Measurements from ENCODE around the gene KCNG3.

The KCNG3 gene

GRCh38 chr2:42449163-42450087 lies 44.4 kb downstream of the KCNG3 start:
- Histone ChIP-seq H4K8ac (ENCODE audit: low read length) (no peak overlapping the region), H2BK5ac (ENCODE audit: low read depth, low read length, poor library complexity, severe bottlenecking) (no peak overlapping the region), H4K91ac (ENCODE audit: low read length) (no peak overlapping the region), H2AFZ (ENCODE audit: low read depth, low read length) (no peak overlapping the region), H3K27me3 (ENCODE audit: control insufficient read depth in 1 of 2, insufficient read depth in 1 of 2, low read length in 2 of 2) (no peaks in the 10 kb centered on the region), H3K23ac (ENCODE audit: low read length in 2 of 2) (no peak overlapping the region), H3K36me3 (ENCODE audit: control insufficient read depth in 1 of 2, insufficient read depth in 2 of 2, low read depth in 1 of 2, low read length in 2 of 2) (no peaks in the 10 kb centered on the region), H3K9me3 (ENCODE audit: control insufficient read depth, low read length) (no peaks in the 10 kb centered on the region), H2BK120ac (ENCODE audit: low read depth, low read length) (no peak overlapping the region), H3K4me3 (ENCODE audit: insufficient read depth in 1 of 2, low read depth in 1 of 2, low read length in 2 of 2) (no peak overlapping the region), H3K4me2 (ENCODE audit: low read length, poor library complexity, severe bottlenecking) (no peak overlapping the region), H3K4ac (ENCODE audit: low read depth in 1 of 2, low read length in 2 of 2) (no peak overlapping the region), H3K4me1 (ENCODE audit: control insufficient read depth, insufficient read depth, low read depth, low read length) (no peaks in the 10 kb centered on the region), H3K27ac (ENCODE audit: low read length, poor library complexity, severe bottlenecking) (no peak overlapping the region), H3K79me1 (replicated peaks; ENCODE audit: low read length, poor library complexity, severe bottlenecking) (no peaks in the 10 kb centered on the region), H3K14ac (ENCODE audit: low read length in 2 of 2) (no peak overlapping the region), H3K9ac (ENCODE audit: low read length) (no peak overlapping the region), H2BK12ac (ENCODE audit: low read length in 2 of 2) (no peak overlapping the region), H3K18ac (ENCODE audit: low read depth in 1 of 2, low read length in 2 of 2) (no peak overlapping the region), H2AK5ac (ENCODE audit: low read length, severe bottlenecking) (no peak overlapping the region), H2BK15ac (ENCODE audit: low read depth, poor library complexity, severe bottlenecking) (no peak overlapping the region)
- WGBS = 90% methylated on average over 6 of the region's 8 CpGs
- DNase-seq = no peak

- no peak overlapping the region for H2AK5ac ChIP-seq (ENCODE audit: low read length, severe bottlenecking)
- no peak overlapping the region for H2BK15ac ChIP-seq (ENCODE audit: low read depth, poor library complexity, severe bottlenecking)
- no peak overlapping the region for H2AFZ ChIP-seq (ENCODE audit: low read depth, low read length)
- WGBS = 100% methylated on average over 1 of the region's 2 CpGs
- H4K8ac ChIP-seq (ENCODE audit: low read length) = no peak overlapping the region
- H3K9me3 ChIP-seq (ENCODE audit: control insufficient read depth, low read length) = no peaks in the 10 kb centered on the region
- H3K27me3 ChIP-seq (ENCODE audit: control insufficient read depth in 1 of 2, insufficient read depth in 1 of 2, low read length in 2 of 2) = no peaks in the 10 kb centered on the region
- no peak overlapping the region for H4K91ac ChIP-seq (ENCODE audit: low read length)
- H3K36me3 ChIP-seq (ENCODE audit: control insufficient read depth in 1 of 2, insufficient read depth in 2 of 2, low read depth in 1 of 2, low read length in 2 of 2) = no peaks in the 10 kb centered on the region
- H2BK12ac ChIP-seq (ENCODE audit: low read length in 2 of 2) = no peak overlapping the region
- no peak overlapping the region for H3K9ac ChIP-seq (ENCODE audit: low read length)
- H2BK5ac ChIP-seq (ENCODE audit: low read depth, low read length, poor library complexity, severe bottlenecking) = no peak overlapping the region
- no peak overlapping the region for H3K4me2 ChIP-seq (ENCODE audit: low read length, poor library complexity, severe bottlenecking)
- H3K23ac ChIP-seq (ENCODE audit: low read length in 2 of 2) = no peak overlapping the region
- DNase-seq = no peak
- H3K4me3 ChIP-seq (ENCODE audit: insufficient read depth in 1 of 2, low read depth in 1 of 2, low read length in 2 of 2) = no peak overlapping the region
- no peak overlapping the region for H3K14ac ChIP-seq (ENCODE audit: low read length in 2 of 2)
- no peak overlapping the region for H3K18ac ChIP-seq (ENCODE audit: low read depth in 1 of 2, low read length in 2 of 2)
- H3K4ac ChIP-seq (ENCODE audit: low read depth in 1 of 2, low read length in 2 of 2) = no peak overlapping the region
- no peak overlapping the region for H2BK120ac ChIP-seq (ENCODE audit: low read depth, low read length)
- no peak overlapping the region for H3K27ac ChIP-seq (ENCODE audit: low read length, poor library complexity, severe bottlenecking)
- no peaks in the 10 kb centered on the region for H3K79me1 ChIP-seq (replicated peaks; ENCODE audit: low read length, poor library complexity, severe bottlenecking)
- no peaks in the 10 kb centered on the region for H3K4me1 ChIP-seq (ENCODE audit: control insufficient read depth, insufficient read depth, low read depth, low read length)
These were observed 45.6 kb downstream of the KCNG3 start for GRCh38 chr2:42448163-42448562.

GRCh38 chr2:42446503-42447271 lies 47.1 kb downstream of the KCNG3 start:
- Histone ChIP-seq H3K4ac (ENCODE audit: low read depth in 1 of 2, low read length in 2 of 2) (no peak overlapping the region), H3K9me3 (ENCODE audit: control insufficient read depth, low read length) (no peaks in the 10 kb centered on the region), H3K4me2 (ENCODE audit: low read length, poor library complexity, severe bottlenecking) (no peak overlapping the region), H3K23ac (ENCODE audit: low read length in 2 of 2) (no peak overlapping the region), H3K27ac (ENCODE audit: low read length, poor library complexity, severe bottlenecking) (no peak overlapping the region), H3K9ac (ENCODE audit: low read length) (no peak overlapping the region), H4K91ac (ENCODE audit: low read length) (no peak overlapping the region), H2BK120ac (ENCODE audit: low read depth, low read length) (no peak overlapping the region), H2BK15ac (ENCODE audit: low read depth, poor library complexity, severe bottlenecking) (no peak overlapping the region), H3K4me3 (ENCODE audit: insufficient read depth in 1 of 2, low read depth in 1 of 2, low read length in 2 of 2) (no peak overlapping the region), H3K36me3 (ENCODE audit: control insufficient read depth in 1 of 2, insufficient read depth in 2 of 2, low read depth in 1 of 2, low read length in 2 of 2) (no peaks in the 10 kb centered on the region), H3K18ac (ENCODE audit: low read depth in 1 of 2, low read length in 2 of 2) (no peak overlapping the region), H2AFZ (ENCODE audit: low read depth, low read length) (no peak overlapping the region), H2BK5ac (ENCODE audit: low read depth, low read length, poor library complexity, severe bottlenecking) (no peak overlapping the region), H3K14ac (ENCODE audit: low read length in 2 of 2) (no peak overlapping the region), H4K8ac (ENCODE audit: low read length) (no peak overlapping the region), H3K4me1 (ENCODE audit: control insufficient read depth, insufficient read depth, low read depth, low read length) (no peaks in the 10 kb centered on the region), H2BK12ac (ENCODE audit: low read length in 2 of 2) (no peak overlapping the region), H2AK5ac (ENCODE audit: low read length, severe bottlenecking) (no peak overlapping the region), H3K79me1 (replicated peaks; ENCODE audit: low read length, poor library complexity, severe bottlenecking) (no peaks in the 10 kb centered on the region), H3K27me3 (ENCODE audit: control insufficient read depth in 1 of 2, insufficient read depth in 1 of 2, low read length in 2 of 2) (peaks cover 0 to 7% of the 10 kb centered on the region in 2 experiments)
- no peak for DNase-seq

GRCh38 chr2:42443718-42444399 lies 49.9 kb downstream of the KCNG3 start:
- no peak overlapping the region for H2AFZ ChIP-seq (ENCODE audit: low read depth, low read length)
- peaks cover 0 to 7% of the 10 kb centered on the region in 2 experiments for H3K27me3 ChIP-seq (ENCODE audit: control insufficient read depth in 1 of 2, insufficient read depth in 1 of 2, low read length in 2 of 2)
- no peak overlapping the region for H2AK5ac ChIP-seq (ENCODE audit: low read length, severe bottlenecking)
- no peak overlapping the region for H2BK5ac ChIP-seq (ENCODE audit: low read depth, low read length, poor library complexity, severe bottlenecking)
- H3K4me2 ChIP-seq (ENCODE audit: low read length, poor library complexity, severe bottlenecking) = no peak overlapping the region
- H3K9ac ChIP-seq (ENCODE audit: low read length) = no peak overlapping the region
- H4K8ac ChIP-seq (ENCODE audit: low read length) = no peak overlapping the region
- no peaks in the 10 kb centered on the region for H3K79me1 ChIP-seq (replicated peaks; ENCODE audit: low read length, poor library complexity, severe bottlenecking)
- H2BK12ac ChIP-seq (ENCODE audit: low read length in 2 of 2) = no peak overlapping the region
- no peak overlapping the region for H3K23ac ChIP-seq (ENCODE audit: low read length in 2 of 2)
- no peak overlapping the region for H3K18ac ChIP-seq (ENCODE audit: low read depth in 1 of 2, low read length in 2 of 2)
- H2BK15ac ChIP-seq (ENCODE audit: low read depth, poor library complexity, severe bottlenecking) = no peak overlapping the region
- 94% methylated on average over 5 of the region's 5 CpGs for WGBS
- peak overlapping the region in 1 of 2 experiments; percentile 15 for H3K14ac ChIP-seq (ENCODE audit: low read length in 2 of 2)
- H3K9me3 ChIP-seq (ENCODE audit: control insufficient read depth, low read length) = no peaks in the 10 kb centered on the region
- H4K91ac ChIP-seq (ENCODE audit: low read length) = no peak overlapping the region
- no peaks in the 10 kb centered on the region for H3K36me3 ChIP-seq (ENCODE audit: control insufficient read depth in 1 of 2, insufficient read depth in 2 of 2, low read depth in 1 of 2, low read length in 2 of 2)
- H3K4me1 ChIP-seq (ENCODE audit: control insufficient read depth, insufficient read depth, low read depth, low read length) = no peaks in the 10 kb centered on the region
- H2BK120ac ChIP-seq (ENCODE audit: low read depth, low read length) = no peak overlapping the region
- no peak overlapping the region for H3K4me3 ChIP-seq (ENCODE audit: insufficient read depth in 1 of 2, low read depth in 1 of 2, low read length in 2 of 2)
- no peak overlapping the region for H3K27ac ChIP-seq (ENCODE audit: low read length, poor library complexity, severe bottlenecking)
- H3K4ac ChIP-seq (ENCODE audit: low read depth in 1 of 2, low read length in 2 of 2) = no peak overlapping the region
- DNase-seq = no peak
